ENCODE results near the gene UBA52.

UBA52 gene

DNA sequence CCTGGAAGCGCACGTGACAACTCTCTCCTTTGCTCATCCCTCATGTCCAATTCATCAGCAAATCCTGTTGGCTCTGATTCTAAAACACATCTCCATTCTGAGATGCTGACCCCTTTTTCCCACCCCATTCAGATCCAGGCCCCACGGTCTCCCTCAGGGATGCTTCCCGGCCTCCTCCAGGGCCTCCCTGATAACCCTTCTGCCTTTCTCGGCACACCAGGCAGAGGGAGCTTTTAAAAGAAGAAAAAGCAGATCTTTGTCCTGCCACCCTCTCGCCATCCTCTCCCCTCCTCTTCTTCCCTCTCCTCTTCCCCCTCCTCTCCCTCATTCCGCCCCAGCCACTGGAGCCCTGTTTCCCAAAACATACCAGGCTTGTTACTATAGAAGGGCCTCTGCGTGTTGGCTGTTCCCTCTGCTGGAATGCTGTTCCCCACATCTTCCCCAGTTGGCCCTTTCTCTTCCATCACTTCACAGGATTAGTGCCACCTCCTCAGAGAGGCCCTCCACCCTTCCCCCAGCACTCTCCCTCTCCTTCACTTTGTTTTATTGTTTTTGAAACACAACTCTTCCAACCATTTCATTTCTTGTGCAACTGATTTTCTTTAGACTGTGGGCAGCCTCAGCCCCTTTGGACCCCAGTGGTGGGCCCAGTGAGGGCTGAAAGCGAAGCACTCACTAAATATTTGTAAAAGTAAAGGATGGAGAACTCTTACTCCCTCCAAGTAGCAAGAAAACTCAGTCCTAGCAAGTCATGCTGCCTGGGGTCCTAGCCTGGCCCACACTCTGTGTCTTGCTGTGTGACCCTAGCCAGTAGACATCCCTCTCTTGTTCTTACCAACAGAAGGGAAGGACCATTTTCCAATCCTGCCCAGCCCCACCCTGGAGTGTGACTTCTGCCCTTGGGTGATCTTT lies 37.4 kb downstream of the UBA52 start:
- Histone ChIP-seq H3K4me3 (ENCODE audit: insufficient read depth, low read length, poor library complexity, severe bottlenecking) (no peak overlapping the region), H3K9me2 (replicated peaks; ENCODE audit: insufficient read depth, low read length) (no peaks in the 10 kb centered on the region), H3K36me3 (ENCODE audit: low read length) (no peaks in the 10 kb centered on the region), H3K27ac (ENCODE audit: low read depth, low read length) (no peak overlapping the region), H3K9ac (ENCODE audit: low read length) (no peak overlapping the region), H2AFZ (ENCODE audit: low read depth, low read length, severe bottlenecking) (no peak overlapping the region), H3K79me2 (ENCODE audit: insufficient read depth, low read length) (no peaks in the 10 kb centered on the region), H3K4me2 (ENCODE audit: low read depth, low read length, poor library complexity, severe bottlenecking) (no peak overlapping the region), H3K27me3 (ENCODE audit: low read length) (peaks cover 8% of the 10 kb centered on the region; the same call in 1 of the 2 replicates), H3K9me3 (ENCODE audit: insufficient read depth, low read length) (no peaks in the 10 kb centered on the region), H4K20me1 (ENCODE audit: low read depth, low read length) (no peaks in the 10 kb centered on the region), H3F3A (ENCODE audit: insufficient read depth) (no peaks in the 10 kb centered on the region)
- TF ChIP-seq, protein P1, sequence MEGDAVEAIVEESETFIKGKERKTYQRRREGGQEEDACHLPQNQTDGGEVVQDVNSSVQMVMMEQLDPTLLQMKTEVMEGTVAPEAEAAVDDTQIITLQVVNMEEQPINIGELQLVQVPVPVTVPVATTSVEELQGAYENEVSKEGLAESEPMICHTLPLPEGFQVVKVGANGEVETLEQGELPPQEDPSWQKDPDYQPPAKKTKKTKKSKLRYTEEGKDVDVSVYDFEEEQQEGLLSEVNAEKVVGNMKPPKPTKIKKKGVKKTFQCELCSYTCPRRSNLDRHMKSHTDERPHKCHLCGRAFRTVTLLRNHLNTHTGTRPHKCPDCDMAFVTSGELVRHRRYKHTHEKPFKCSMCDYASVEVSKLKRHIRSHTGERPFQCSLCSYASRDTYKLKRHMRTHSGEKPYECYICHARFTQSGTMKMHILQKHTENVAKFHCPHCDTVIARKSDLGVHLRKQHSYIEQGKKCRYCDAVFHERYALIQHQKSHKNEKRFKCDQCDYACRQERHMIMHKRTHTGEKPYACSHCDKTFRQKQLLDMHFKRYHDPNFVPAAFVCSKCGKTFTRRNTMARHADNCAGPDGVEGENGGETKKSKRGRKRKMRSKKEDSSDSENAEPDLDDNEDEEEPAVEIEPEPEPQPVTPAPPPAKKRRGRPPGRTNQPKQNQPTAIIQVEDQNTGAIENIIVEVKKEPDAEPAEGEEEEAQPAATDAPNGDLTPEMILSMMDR (IDR thresholded peaks at IDR 0.05; ENCODE audit: insufficient read depth, low read length, poor library complexity, severe bottlenecking), result no peak
- no peak for TF ChIP-seq EZH2phosphoT487 (conservative IDR thresholded peaks at IDR 0.05; ENCODE audit: low read length)

DNA sequence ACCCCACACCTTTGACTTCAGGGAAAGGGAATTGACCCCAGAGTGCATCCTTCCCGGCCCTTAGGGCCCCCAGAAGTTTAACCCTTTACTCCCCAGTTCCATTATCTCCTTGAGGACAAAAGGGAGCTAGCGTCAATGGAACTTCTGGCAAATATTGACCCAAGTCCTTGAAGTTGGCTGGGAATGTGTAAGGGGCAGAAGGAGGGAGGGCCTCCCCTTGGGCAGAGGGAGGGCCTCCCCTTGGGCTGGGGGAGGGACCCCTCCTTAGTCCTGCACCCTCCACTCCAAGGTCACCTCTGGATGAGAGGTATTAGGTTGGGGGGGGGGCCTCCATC lies 38.0 kb downstream of the UBA52 start:
- peaks cover 8% of the 10 kb centered on the region; the same call in 1 of the 2 replicates for H3K27me3 ChIP-seq (ENCODE audit: low read length)
- no peak overlapping the region for H3K9ac ChIP-seq (ENCODE audit: low read length)
- H3K9me3 ChIP-seq (ENCODE audit: insufficient read depth, low read length), result no peaks in the 10 kb centered on the region
- H3K4me3 ChIP-seq (ENCODE audit: insufficient read depth, low read length, poor library complexity, severe bottlenecking), result no peak overlapping the region
- no peak overlapping the region for H3K27ac ChIP-seq (ENCODE audit: low read depth, low read length)
- H2AFZ ChIP-seq (ENCODE audit: low read depth, low read length, severe bottlenecking), result no peak overlapping the region
- no peaks in the 10 kb centered on the region for H4K20me1 ChIP-seq (ENCODE audit: low read depth, low read length)
- no peak for TF ChIP-seq EZH2phosphoT487 (conservative IDR thresholded peaks at IDR 0.05; ENCODE audit: low read length)
- TF ChIP-seq, protein P1 (IDR thresholded peaks at IDR 0.05; ENCODE audit: insufficient read depth, low read length, poor library complexity, severe bottlenecking), result no peak
- H3K4me2 ChIP-seq (ENCODE audit: low read depth, low read length, poor library complexity, severe bottlenecking), result no peak overlapping the region
- H3F3A ChIP-seq (ENCODE audit: insufficient read depth), result no peaks in the 10 kb centered on the region
- H3K79me2 ChIP-seq (ENCODE audit: insufficient read depth, low read length), result no peaks in the 10 kb centered on the region
- H3K9me2 ChIP-seq (replicated peaks; ENCODE audit: insufficient read depth, low read length), result no peaks in the 10 kb centered on the region
- H3K36me3 ChIP-seq (ENCODE audit: low read length), result no peaks in the 10 kb centered on the region

DNA sequence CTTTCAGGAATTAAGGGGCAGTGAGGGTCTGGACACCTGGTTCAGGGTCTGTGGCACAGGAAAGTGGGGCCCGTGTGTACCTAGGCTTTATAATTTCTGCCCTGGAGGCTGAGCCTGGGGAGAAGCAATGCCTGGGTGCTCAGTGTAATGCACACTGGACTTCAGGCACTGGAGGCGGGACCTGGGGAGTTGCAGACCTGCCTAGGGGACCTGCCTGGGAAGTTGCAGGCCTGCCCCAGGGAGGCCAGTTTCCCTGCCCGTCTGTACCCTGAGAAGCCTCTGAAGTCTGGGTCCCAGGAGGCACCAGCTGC lies 38.5 kb downstream of the UBA52 start:
- H3F3A ChIP-seq (ENCODE audit: insufficient read depth), result no peaks in the 10 kb centered on the region
- H3K79me2 ChIP-seq (ENCODE audit: insufficient read depth, low read length), result no peaks in the 10 kb centered on the region
- H4K20me1 ChIP-seq (ENCODE audit: low read depth, low read length), result no peaks in the 10 kb centered on the region
- H3K4me2 ChIP-seq (ENCODE audit: low read depth, low read length, poor library complexity, severe bottlenecking), result no peak overlapping the region
- H3K36me3 ChIP-seq (ENCODE audit: low read length), result no peaks in the 10 kb centered on the region
- H3K27me3 ChIP-seq (ENCODE audit: low read length), result peaks cover 8% of the 10 kb centered on the region; the same call in 1 of the 2 replicates
- H2AFZ ChIP-seq (ENCODE audit: low read depth, low read length, severe bottlenecking), result no peak overlapping the region
- no peak overlapping the region for H3K27ac ChIP-seq (ENCODE audit: low read depth, low read length)
- no peaks in the 10 kb centered on the region for H3K9me2 ChIP-seq (replicated peaks; ENCODE audit: insufficient read depth, low read length)
- no peak overlapping the region for H3K9ac ChIP-seq (ENCODE audit: low read length)
- H3K4me3 ChIP-seq (ENCODE audit: insufficient read depth, low read length, poor library complexity, severe bottlenecking), result no peak overlapping the region
- TF ChIP-seq, protein P1 (IDR thresholded peaks at IDR 0.05; ENCODE audit: insufficient read depth, low read length, poor library complexity, severe bottlenecking), result no peak
- H3K9me3 ChIP-seq (ENCODE audit: insufficient read depth, low read length), result no peaks in the 10 kb centered on the region
